Mesenchymal stem cell (in vitro differentiated cells and primary cell): ENCODE measurements around the gene WHRN.

ENCODE experiments used
- DNase-seq: peaks from one replicate; pipeline ENCODE4 v3.0.0-alpha.2; 2013
- H2AFZ ChIP-seq: one replicate; pipeline ENCODE4 v1.6.1; 2013; ENCODE audit warnings: low read depth, mild to moderate bottlenecking, control low read depth, inconsistent platforms, low read length, moderate library complexity
- H2AK5ac ChIP-seq: 2 replicates; pipeline ENCODE4 v1.6.1; 2013; ENCODE audit warnings: low read length, moderate library complexity, mild to moderate bottlenecking, inconsistent platforms; ENCODE audit not compliant: severe bottlenecking
- H2BK120ac ChIP-seq: one replicate; pipeline ENCODE4 v1.6.1; 2013; ENCODE audit warnings: low read depth, mild to moderate bottlenecking, inconsistent platforms, low read length, moderate library complexity
- H2BK12ac ChIP-seq, 2 experiments: one replicate each; pipeline ENCODE4 v1.6.1; 2013; ENCODE audit warnings: inconsistent platforms in 2 of 2, low read length in 2 of 2, mild to moderate bottlenecking in 2 of 2, moderate library complexity in 2 of 2, control low read depth in 1 of 2
- H2BK15ac ChIP-seq: one replicate; pipeline ENCODE4 v1.6.1; 2013; ENCODE audit warnings: mild to moderate bottlenecking, low read depth, inconsistent platforms; ENCODE audit not compliant: poor library complexity, severe bottlenecking
- H2BK5ac ChIP-seq: 2 replicates; pipeline ENCODE4 v1.6.1; 2013; ENCODE audit warnings: low read depth, mild to moderate bottlenecking, low read length, control low read depth, inconsistent platforms; ENCODE audit not compliant: poor library complexity, severe bottlenecking
- H3K14ac ChIP-seq, 2 experiments: one replicate each; pipeline ENCODE4 v1.6.1; 2013; ENCODE audit warnings: inconsistent platforms in 2 of 2, low read length in 2 of 2, control low read depth in 1 of 2, mild to moderate bottlenecking in 1 of 2, moderate library complexity in 1 of 2
- H3K18ac ChIP-seq, 2 experiments: one replicate each; pipeline ENCODE4 v1.6.1; 2013; ENCODE audit warnings: inconsistent platforms in 2 of 2, low read length in 2 of 2, control low read depth in 1 of 2, low read depth in 1 of 2, mild to moderate bottlenecking in 1 of 2
- H3K23ac ChIP-seq, 2 experiments: one replicate each; pipeline ENCODE4 v1.6.1; 2013; ENCODE audit warnings: inconsistent platforms in 2 of 2, low read length in 2 of 2, mild to moderate bottlenecking in 2 of 2, moderate library complexity in 2 of 2, control low read depth in 1 of 2
- H3K27ac ChIP-seq: 2 replicates; pipeline ENCODE4 v1.5.1; 2013; ENCODE audit warnings: mild to moderate bottlenecking, moderate library complexity, low read length, control low read depth, inconsistent platforms; ENCODE audit not compliant: poor library complexity, severe bottlenecking
- H3K27me3 ChIP-seq, 2 experiments: 2 replicates each; pipeline versions ENCODE4 v1.6.1 to v1.7.0; 2013; ENCODE audit warnings: low read length in 2 of 2, mild to moderate bottlenecking in 2 of 2, moderate library complexity in 2 of 2, control low read depth in 1 of 2, inconsistent platforms in 1 of 2; ENCODE audit not compliant: control insufficient read depth in 1 of 2, insufficient read depth in 1 of 2
- H3K36me3 ChIP-seq, 2 experiments: 2 replicates each; pipeline versions ENCODE4 v1.6.1 to v1.7.0; 2013; ENCODE audit warnings: low read length in 2 of 2, control low read depth in 1 of 2, inconsistent platforms in 1 of 2, low read depth in 1 of 2, mild to moderate bottlenecking in 1 of 2; ENCODE audit not compliant: insufficient read depth in 2 of 2, control insufficient read depth in 1 of 2
- H3K4ac ChIP-seq, 2 experiments: one replicate each; pipeline ENCODE4 v1.6.1; 2013; ENCODE audit warnings: inconsistent platforms in 2 of 2, low read length in 2 of 2, mild to moderate bottlenecking in 2 of 2, moderate library complexity in 2 of 2, control low read depth in 1 of 2, low read depth in 1 of 2
- H3K4me1 ChIP-seq: 2 replicates; pipeline ENCODE4 v1.6.1; 2013; ENCODE audit warnings: low read depth, low read length, control low read depth; ENCODE audit not compliant: control insufficient read depth, insufficient read depth
- H3K4me2 ChIP-seq: 2 replicates; pipeline ENCODE4 v1.6.1; 2013; ENCODE audit warnings: low read length, mild to moderate bottlenecking, inconsistent platforms; ENCODE audit not compliant: poor library complexity, severe bottlenecking
- H3K4me3 ChIP-seq, 2 experiments: 2 replicates each; pipeline versions ENCODE4 v1.5.1 to v1.7.0; 2013; ENCODE audit warnings: low read length in 2 of 2, mild to moderate bottlenecking in 2 of 2, control low read depth in 1 of 2, low read depth in 1 of 2; ENCODE audit not compliant: insufficient read depth in 1 of 2
- H3K79me1 ChIP-seq: replicated peaks from 2 replicates; pipeline ENCODE4 v1.6.1; 2013; ENCODE audit warnings: mild to moderate bottlenecking, control low read depth, low read length, inconsistent platforms; ENCODE audit not compliant: poor library complexity, severe bottlenecking
- H3K9ac ChIP-seq: 2 replicates; pipeline ENCODE4 v1.7.0; 2013; ENCODE audit warnings: mild to moderate bottlenecking, low read length, moderate library complexity
- H3K9me3 ChIP-seq: 2 replicates; pipeline ENCODE4 v1.7.0; 2013; ENCODE audit warnings: mild to moderate bottlenecking, low read length; ENCODE audit not compliant: control insufficient read depth
- H4K8ac ChIP-seq: one replicate; pipeline ENCODE4 v1.6.1; 2013; ENCODE audit warnings: inconsistent platforms, mild to moderate bottlenecking, low read length, moderate library complexity
- H4K91ac ChIP-seq: one replicate; pipeline ENCODE4 v1.6.1; 2013; ENCODE audit warnings: mild to moderate bottlenecking, low read length, inconsistent platforms
- WGBS: methylation state at CpG from one replicate; pipeline ENCODE4 v1.1.7; 2013; ENCODE audit warnings: mixed read lengths; 5-methylcytosine and 5-hydroxymethylcytosine counted together

WHRN gene

DNA sequence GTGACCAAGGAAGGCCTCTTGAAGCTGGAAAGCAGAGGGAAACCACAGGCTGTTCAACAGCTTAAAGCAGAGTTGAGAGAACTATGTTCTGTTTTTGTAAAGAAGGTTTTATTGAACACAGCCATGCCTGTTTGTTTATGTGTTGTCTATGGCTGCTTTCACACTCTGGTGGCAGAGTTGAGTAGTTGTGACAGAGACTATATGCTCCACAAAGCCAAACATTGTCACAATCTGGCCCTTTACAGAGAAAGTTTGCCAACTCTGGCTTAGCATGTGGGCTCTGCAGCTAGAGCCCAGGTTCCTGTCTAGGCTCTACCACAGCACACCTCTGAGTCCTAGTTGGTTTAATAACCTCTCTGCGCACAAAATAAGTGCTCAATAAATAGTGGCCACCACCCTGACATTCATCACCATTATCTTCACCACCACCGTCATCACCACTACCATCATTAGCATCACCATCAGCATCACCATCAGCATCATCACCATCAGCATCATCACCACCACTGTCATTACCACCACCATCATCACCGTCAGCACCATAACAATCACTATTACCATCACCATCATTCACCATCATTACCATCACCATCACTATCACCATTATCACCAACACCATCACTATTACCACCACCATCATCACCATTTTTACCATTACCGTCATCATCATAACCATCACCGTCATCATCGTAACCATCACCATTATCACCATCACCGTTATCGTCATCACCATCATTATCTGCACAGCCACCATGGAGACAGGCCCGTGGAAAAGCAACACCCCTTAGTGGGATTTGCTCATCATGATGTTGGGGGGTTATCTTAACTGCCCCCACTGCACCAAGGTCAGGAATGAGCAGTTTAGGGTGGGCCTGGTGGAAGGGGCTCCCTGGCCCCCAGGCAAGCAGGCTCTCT, 135.8 kb downstream of the WHRN start:
- peaks cover 51 to 61% of the 10 kb centered on the region in 2 experiments for H3K36me3 ChIP-seq
- no peak overlapping the region for H3K4me3 ChIP-seq
- H3K4me2 ChIP-seq, result no peak overlapping the region
- no peak overlapping the region for H2AK5ac ChIP-seq
- H4K91ac ChIP-seq, result no peak overlapping the region
- no peaks in the 10 kb centered on the region for H3K27me3 ChIP-seq
- H2BK5ac ChIP-seq, result no peak overlapping the region
- peaks cover 33% of the 10 kb centered on the region for H3K79me1 ChIP-seq
- H2BK15ac ChIP-seq, result no peak overlapping the region
- peak; percentile 43 for DNase-seq
- H3K14ac ChIP-seq, result no peak overlapping the region
- H3K27ac ChIP-seq, result no peak overlapping the region
- H3K4ac ChIP-seq, result no peak overlapping the region
- 94% methylated on average over 9 of the region's 9 CpGs for WGBS
- H2AFZ ChIP-seq, result no peak overlapping the region
- H3K23ac ChIP-seq, result no peak overlapping the region
- no peak overlapping the region for H4K8ac ChIP-seq
- peaks cover 31% of the 10 kb centered on the region for H3K4me1 ChIP-seq
- no peak overlapping the region for H3K9ac ChIP-seq
- no peak overlapping the region for H3K18ac ChIP-seq
- H2BK120ac ChIP-seq, result no peak overlapping the region
- H3K9me3 ChIP-seq, result no peaks in the 10 kb centered on the region
- no peak overlapping the region for H2BK12ac ChIP-seq

DNA sequence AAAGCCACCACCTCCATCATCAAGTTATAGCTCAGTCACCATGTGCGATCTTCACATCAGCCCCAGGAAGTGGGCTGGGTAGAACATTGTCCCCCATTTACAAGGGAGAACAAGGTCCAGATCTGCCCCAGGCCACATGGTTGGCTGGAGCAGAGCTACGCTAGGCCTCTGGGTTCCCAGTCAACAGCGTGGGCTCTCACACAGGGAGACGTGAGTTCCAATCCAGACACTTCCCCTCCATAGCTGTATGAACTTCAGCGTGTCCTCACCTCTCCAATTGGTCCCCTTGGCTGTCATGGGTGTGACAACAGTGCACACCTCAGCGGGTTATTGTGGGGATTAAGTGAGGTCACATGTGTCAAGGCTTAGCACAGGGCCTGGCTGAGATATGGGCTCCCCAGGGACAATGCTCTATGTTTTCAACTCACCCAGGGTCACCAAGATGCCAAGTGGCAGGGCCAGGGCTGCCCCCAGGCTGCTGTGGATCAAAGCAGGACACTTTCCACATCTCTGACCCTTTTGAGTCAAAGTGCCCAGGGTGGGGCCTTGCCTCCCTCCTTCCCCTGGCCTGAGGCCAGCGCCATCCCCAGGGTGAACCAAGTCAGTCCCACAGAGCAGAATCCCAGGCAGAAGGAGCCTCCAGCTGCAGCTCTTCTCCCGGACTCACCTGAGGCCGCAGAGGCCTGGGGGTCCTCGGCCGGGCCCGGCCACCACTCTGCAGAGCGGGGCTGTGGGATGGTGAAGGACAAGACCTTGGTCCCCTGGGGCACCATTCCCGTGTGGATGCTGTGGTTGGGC, 137.3 kb downstream of the WHRN start:
- H2BK15ac ChIP-seq, result peak overlapping the region; percentile 75
- H3K4ac ChIP-seq, result peak overlapping the region in 1 of 2 experiments; percentile 58
- H3K4me3 ChIP-seq, result no peak overlapping the region
- H2BK5ac ChIP-seq, result no peak overlapping the region
- no peak for DNase-seq
- no peak overlapping the region for H2BK120ac ChIP-seq
- H2BK12ac ChIP-seq, result peak overlapping the region; percentile 60 to 69
- peak overlapping the region; percentile 72 for H4K91ac ChIP-seq
- H2AK5ac ChIP-seq, result peak overlapping the region; percentile 85
- H3K9ac ChIP-seq, result no peak overlapping the region
- H3K27me3 ChIP-seq, result no peaks in the 10 kb centered on the region
- H3K9me3 ChIP-seq, result no peaks in the 10 kb centered on the region
- peaks cover 34% of the 10 kb centered on the region for H3K4me1 ChIP-seq
- peaks cover 25% of the 10 kb centered on the region for H3K79me1 ChIP-seq
- H3K4me2 ChIP-seq, result no peak overlapping the region
- H3K14ac ChIP-seq, result no peak overlapping the region
- H3K27ac ChIP-seq, result no peak overlapping the region
- H4K8ac ChIP-seq, result no peak overlapping the region
- peak overlapping the region in 1 of 2 experiments; percentile 14 for H3K23ac ChIP-seq
- H3K18ac ChIP-seq, result peak overlapping the region; percentile 1 to 49
- H3K36me3 ChIP-seq, result peaks cover 49% of the 10 kb centered on the region in 2 experiments
- no peak overlapping the region for H2AFZ ChIP-seq
- 96% methylated on average over 14 of the region's 14 CpGs for WGBS

DNA sequence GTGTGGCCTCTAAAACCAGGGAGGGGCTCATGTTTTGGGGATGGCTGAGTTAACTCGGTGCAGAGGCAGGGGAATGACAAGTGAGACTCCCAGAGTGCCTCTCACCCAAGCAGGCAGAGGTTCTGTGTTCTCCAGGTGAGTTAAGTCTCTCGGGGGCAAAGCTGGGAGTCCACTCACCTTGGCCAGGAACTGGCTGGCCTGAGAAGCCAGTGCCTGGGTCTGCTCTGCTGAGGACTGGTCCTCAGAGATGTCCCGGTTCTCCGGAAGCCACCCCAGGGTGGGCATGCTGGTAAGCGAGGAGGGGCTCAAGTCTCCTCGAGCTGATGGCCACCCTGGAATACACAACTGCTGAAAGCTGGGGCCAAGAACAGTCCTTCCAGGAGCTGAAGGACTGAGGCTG, 137.9 kb downstream of the WHRN start:
- H2BK15ac ChIP-seq, result peak overlapping the region; percentile 83
- H3K27ac ChIP-seq, result no peak overlapping the region
- H3K4me2 ChIP-seq, result no peak overlapping the region
- H3K4ac ChIP-seq, result peak overlapping the region in 1 of 2 experiments; percentile 59
- 100% methylated on average over 6 of the region's 6 CpGs for WGBS
- no peaks in the 10 kb centered on the region for H3K9me3 ChIP-seq
- H4K8ac ChIP-seq, result peak overlapping the region; percentile 86
- H3K9ac ChIP-seq, result no peak overlapping the region
- peaks cover 26% of the 10 kb centered on the region for H3K79me1 ChIP-seq
- H4K91ac ChIP-seq, result peak overlapping the region; percentile 72
- H2AK5ac ChIP-seq, result peak overlapping the region; percentile 85
- peaks cover 29% of the 10 kb centered on the region for H3K4me1 ChIP-seq
- H2BK12ac ChIP-seq, result peak overlapping the region; percentile 60 to 69
- no peak overlapping the region for H2BK120ac ChIP-seq
- H3K27me3 ChIP-seq, result no peaks in the 10 kb centered on the region
- H3K4me3 ChIP-seq, result no peak overlapping the region
- no peak overlapping the region for H3K14ac ChIP-seq
- no peak overlapping the region for H3K23ac ChIP-seq
- no peak overlapping the region for H2AFZ ChIP-seq
- peaks cover 46 to 55% of the 10 kb centered on the region in 2 experiments for H3K36me3 ChIP-seq
- H2BK5ac ChIP-seq, result no peak overlapping the region
- no peak for DNase-seq
- peak overlapping the region; percentile 50 to 58 for H3K18ac ChIP-seq
